Measurements from ENCODE around the gene NTN1. TPM values are rescaled to one million over a fixed set of nuclear protein-coding genes. Genes with fewer than 3 reads are reported as not detected.

The NTN1 gene
- total and polyA plus RNA-seq, 2 of the 4 experiments (the other 2 are of a cell fraction) = under 0.01 to 0.07 TPM

DNA sequence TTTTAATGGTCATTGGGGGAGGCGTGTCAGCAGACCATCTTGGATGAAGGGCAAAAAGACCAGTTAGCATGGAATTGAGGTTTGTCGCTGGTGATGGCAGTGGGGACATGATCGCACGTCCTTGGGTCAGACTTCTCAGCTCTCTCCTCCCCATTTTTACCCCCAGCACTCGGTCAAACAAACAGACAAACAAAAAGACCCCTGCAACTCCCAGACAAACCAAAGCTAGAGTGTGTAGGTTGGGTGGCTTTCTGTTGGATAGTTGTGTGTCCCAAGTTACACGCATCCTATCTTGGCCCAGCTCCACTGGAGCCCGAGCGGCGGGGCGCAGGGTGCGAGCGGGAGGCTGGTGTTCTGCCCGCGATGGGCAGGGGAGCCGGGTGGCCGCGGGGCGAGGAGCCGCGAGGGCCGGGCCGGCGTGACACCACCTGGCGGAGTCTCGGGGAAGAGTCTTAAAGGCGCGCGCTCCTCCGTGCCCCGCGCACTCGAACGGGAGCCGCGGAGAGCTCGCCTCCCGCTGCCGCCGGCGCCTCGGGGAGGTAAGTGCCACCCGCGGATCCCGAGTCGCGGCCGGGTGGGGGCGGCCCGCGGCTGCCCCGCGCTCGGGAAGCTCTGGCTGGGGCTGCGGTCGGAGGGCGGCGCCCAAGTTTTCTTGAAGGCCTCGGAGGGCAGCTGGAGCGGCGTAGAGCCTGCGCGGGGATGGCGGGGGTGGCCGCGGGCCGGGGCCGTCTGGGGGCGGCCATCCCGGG, 18.5 kb upstream of the NTN1 start:
- DNase-seq (no peak), ATAC-seq (ENCODE audit: low read depth) (no peak)
- Histone ChIP-seq H3K18ac (ENCODE audit: low read depth, low read length) (no peak overlapping the region), H3K4me3 (ENCODE audit: insufficient read depth, low read depth, low read length) (no peak overlapping the region), H4K91ac (ENCODE audit: insufficient read depth, low read depth, low read length) (no peak overlapping the region), H2BK15ac (ENCODE audit: low read depth, low read length) (no peak overlapping the region), H2BK20ac (ENCODE audit: low read depth, low read length) (no peak overlapping the region), H3K27ac (ENCODE audit: insufficient read depth, low read length) (no peak overlapping the region), H2BK5ac (ENCODE audit: low read depth, low read length, poor library complexity, severe bottlenecking) (no peak overlapping the region), H3K79me1 (ENCODE audit: low read depth in 1 of 2, low read length in 2 of 2) (no peaks in the 10 kb centered on the region), H2AK5ac (ENCODE audit: low read depth, low read length) (no peak overlapping the region), H4K8ac (ENCODE audit: low read depth in 2 of 2, low read length in 2 of 2) (no peak overlapping the region), H4K20me1 (ENCODE audit: insufficient read depth, low read length) (no peaks in the 10 kb centered on the region), H4K5ac (ENCODE audit: low read depth, low read length) (no peak overlapping the region), H3K9me1 (ENCODE audit: insufficient read depth, low read length) (no peaks in the 10 kb centered on the region), H3K56ac (ENCODE audit: extremely low read depth, insufficient read depth, low read length) (no peak overlapping the region), H3K4me2 (ENCODE audit: low read depth, low read length) (no peak overlapping the region), H3K27me3 (ENCODE audit: control insufficient read depth, insufficient read depth, low read length) (peaks cover 32% of the 10 kb centered on the region), H3K4ac (ENCODE audit: low read depth, low read length) (no peak overlapping the region), H2BK120ac (ENCODE audit: low read depth, low read length) (no peak overlapping the region), H3K4me1 (ENCODE audit: control insufficient read depth, insufficient read depth, low read length) (no peaks in the 10 kb centered on the region), H2AK9ac (replicated peaks; ENCODE audit: low read depth, low read length, poor library complexity) (no peak overlapping the region), H3K23ac (ENCODE audit: low read depth, low read length) (no peak overlapping the region), H3K14ac (replicated peaks; ENCODE audit: low read depth, low read length) (no peak overlapping the region), H3K36me3 (ENCODE audit: control insufficient read depth, insufficient read depth, low read length) (no peaks in the 10 kb centered on the region), H2AFZ (replicated peaks; ENCODE audit: low read length, poor library complexity) (no peak overlapping the region), H3K9me3 (ENCODE audit: control insufficient read depth, insufficient read depth, low read length) (no peaks in the 10 kb centered on the region), H3K9ac (ENCODE audit: low read depth, low read length) (no peak overlapping the region)
- 3% methylated on average over 47 of the region's 69 CpGs; no CpG with 5 or more reads in 1 of the 2 experiments for WGBS, 2 experiments (ENCODE audit: extremely low coverage in 2 of 2, insufficient read length in 1 of 2)
- CTCF ChIA-PET = no interaction called here
- intact Hi-C loops (cut with micrococcal nuclease) (no loop called here), dilution Hi-C loops (cut with HindIII; ENCODE audit: low sequenced_read_pairs, unreplicated experiment) (no loop called here), in situ Hi-C loops (cut with MboI; ENCODE audit: low sequenced_read_pairs) (no loop called here)
- BruUV-seq (replicated peaks) = no TSS peak
- no peak for TF ChIP-seq CHD1 (IDR thresholded peaks at IDR 0.05; ENCODE audit: low read depth, low read length)
- no peak for TF ChIP-seq BHLHE40 (IDR thresholded peaks at IDR 0.05; ENCODE audit: low read depth, low read length)
- TF ChIP-seq CEBPB (IDR thresholded peaks at IDR 0.05; ENCODE audit: low read depth, low read length) = no peak
- TF ChIP-seq NFE2L2 (IDR thresholded peaks at IDR 0.05; ENCODE audit: low read depth, low read length) = no peak
- TF ChIP-seq MAZ (IDR thresholded peaks at IDR 0.05; ENCODE audit: borderline replicate concordance, low read depth, low read length) = no peak
- no peak for TF ChIP-seq CTCF (conservative IDR thresholded peaks at IDR 0.05; ENCODE audit: low read depth, low read length)
- no peak for TF ChIP-seq SMC3 (IDR thresholded peaks at IDR 0.05; ENCODE audit: low read depth, low read length)
- no peak for TF ChIP-seq ELK1 (IDR thresholded peaks at IDR 0.05; ENCODE audit: borderline replicate concordance, low read depth, low read length)
- TF ChIP-seq RAD21 (IDR thresholded peaks at IDR 0.05; ENCODE audit: low read length) = no peak
- no peak for TF ChIP-seq USF2 (IDR thresholded peaks at IDR 0.05; ENCODE audit: low read depth, low read length)
- TF ChIP-seq RFX5 (IDR thresholded peaks at IDR 0.05; ENCODE audit: low read depth, low read length) = no peak
- no peak for TF ChIP-seq RCOR1 (IDR thresholded peaks at IDR 0.05; ENCODE audit: insufficient replicate concordance, low read length)
- TF ChIP-seq MXI1 (IDR thresholded peaks at IDR 0.05; ENCODE audit: borderline replicate concordance, low read depth, low read length) = no peak
- TF ChIP-seq POLR2A (IDR thresholded peaks at IDR 0.05; ENCODE audit: low read depth, low read length) = no peak
- TF ChIP-seq MAFK (IDR thresholded peaks at IDR 0.05; ENCODE audit: low read depth, low read length) = no peak
- no peak for TF ChIP-seq FOS (IDR thresholded peaks at IDR 0.05; ENCODE audit: low read depth, low read length)
- POLR2A ChIA-PET (ENCODE audit: unreplicated experiment) = no interaction called here
